GM12891 (cell line): ENCODE data around the gene GRK3.

Experiments
- DNase-seq: peaks from one replicate; pipeline ENCODE4 v3.0.0; 2011; ENCODE audit warnings: low spot score; ENCODE audit not compliant: insufficient read length
- FAIRE-seq: peaks from 2 replicates; lab custom pipeline; 2011; peaks lifted over from hg19 to GRCh38; lab: Jason Lieb, UNC
- PAX5 ChIP-seq: IDR thresholded peaks from 2 replicates; pipeline ENCODE4 v1.6.1; 2011; ENCODE audit warnings: low read length, moderate library complexity, mild to moderate bottlenecking; ENCODE audit not compliant: insufficient read depth, severe bottlenecking
- POLR2A ChIP-seq: IDR thresholded peaks from 2 replicates; pipeline ENCODE4 v1.6.1; 2011; ENCODE audit warnings: low read depth, low read length, control low read depth
- POLR2AphosphoS5 ChIP-seq: IDR thresholded peaks from 2 replicates; pipeline ENCODE4 v1.6.1; 2011; ENCODE audit warnings: low read depth, low read length, control low read depth
- POU2F2 ChIP-seq: IDR thresholded peaks from 2 replicates; pipeline ENCODE4 v1.6.1; 2011; ENCODE audit warnings: low read depth, mild to moderate bottlenecking, control low read depth, low read length, moderate library complexity
- SPI1 ChIP-seq: IDR thresholded peaks from 2 replicates; pipeline ENCODE4 v1.6.1; 2011; ENCODE audit warnings: low read depth, low read length, control low read depth
- TAF1 ChIP-seq: IDR thresholded peaks from 2 replicates; pipeline ENCODE4 v1.6.1; 2011; ENCODE audit warnings: low read depth, low read length, control low read depth

Gene GRK3

DNA sequence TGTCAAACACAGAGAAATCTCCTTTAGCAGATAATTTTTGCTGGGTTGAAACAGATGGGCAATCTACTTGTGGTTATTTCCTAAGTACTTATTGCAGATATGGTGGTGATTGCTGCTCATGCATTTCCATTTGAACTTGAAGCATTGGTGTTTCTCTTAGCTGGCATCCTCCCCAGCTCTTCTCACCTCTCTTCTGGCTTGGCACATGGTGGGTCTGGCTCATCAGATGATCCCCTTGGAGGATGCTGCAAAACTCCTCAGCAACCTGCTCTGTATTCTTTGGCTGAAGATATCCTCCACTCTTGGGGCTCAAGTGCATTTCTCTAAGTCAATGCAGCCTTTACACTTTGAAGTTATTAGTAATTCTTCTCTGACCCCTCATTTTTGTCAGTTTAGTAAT is 90.2 kb downstream of the GRK3 start:
- TF ChIP-seq TAF1, result no peak
- TF ChIP-seq POLR2A, result no peak
- no peak for TF ChIP-seq PAX5
- no peak for TF ChIP-seq SPI1
- no peak for TF ChIP-seq POU2F2
- no peak for TF ChIP-seq POLR2AphosphoS5
- FAIRE-seq (no peak), DNase-seq (no peak)

DNA sequence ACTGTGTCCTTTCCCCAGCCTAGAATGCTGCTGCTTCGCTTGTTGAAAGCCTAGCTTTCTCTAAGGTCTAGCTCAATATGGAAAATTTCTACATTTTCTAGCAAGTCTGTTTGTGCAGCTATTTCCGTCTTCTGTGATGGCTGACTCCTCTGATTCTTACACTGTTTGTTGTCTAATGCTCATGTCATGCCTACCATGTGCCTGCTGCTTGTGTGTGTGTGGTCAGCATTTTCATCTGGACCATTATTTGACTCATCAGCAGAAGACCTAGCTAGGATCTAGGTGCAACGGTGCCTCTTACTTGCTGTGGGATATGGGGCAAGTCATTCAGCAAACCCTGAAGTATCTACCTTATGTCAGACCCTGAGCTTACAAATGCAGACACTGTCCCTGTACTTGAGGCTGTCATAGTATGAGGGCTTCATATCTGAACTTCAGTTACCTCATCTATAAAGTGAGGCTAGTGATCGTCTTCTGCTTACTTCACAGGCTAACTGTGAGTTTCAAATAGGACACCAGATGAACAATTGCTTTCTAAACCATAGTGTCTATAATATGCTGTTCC is 91.0 kb downstream of the GRK3 start:
- no peak for TF ChIP-seq POLR2A
- TF ChIP-seq TAF1, result no peak
- no peak for TF ChIP-seq POLR2AphosphoS5
- no peak for TF ChIP-seq PAX5
- FAIRE-seq (peak; percentile 97), DNase-seq (no peak)

DNA sequence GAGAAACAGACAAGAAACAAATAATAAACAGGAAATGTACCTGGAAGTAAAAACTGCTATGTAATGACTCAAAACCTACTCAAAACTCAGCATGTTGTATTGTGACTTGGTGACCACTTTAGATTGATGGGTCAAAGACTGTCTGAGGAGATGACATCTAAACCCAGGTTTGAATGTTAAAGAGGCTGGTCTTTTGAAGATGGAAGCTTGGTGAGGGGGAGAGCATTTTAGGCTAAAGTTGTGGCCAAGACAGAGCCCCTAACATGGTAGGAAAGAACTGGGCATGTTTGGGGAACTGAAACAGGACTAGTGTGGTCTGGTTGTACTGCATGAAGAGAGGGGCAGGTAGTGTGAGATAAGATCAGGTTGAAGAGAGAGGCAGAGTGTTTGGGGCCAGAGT is 92.2 kb downstream of the GRK3 start:
- DNase-seq (no peak), FAIRE-seq (peak; percentile 98)
- peak; percentile 99 for TF ChIP-seq SPI1
- TF ChIP-seq POU2F2, result peak; percentile 62; the same call in 1 of the 2 replicates
- no peak for TF ChIP-seq POLR2AphosphoS5

DNA sequence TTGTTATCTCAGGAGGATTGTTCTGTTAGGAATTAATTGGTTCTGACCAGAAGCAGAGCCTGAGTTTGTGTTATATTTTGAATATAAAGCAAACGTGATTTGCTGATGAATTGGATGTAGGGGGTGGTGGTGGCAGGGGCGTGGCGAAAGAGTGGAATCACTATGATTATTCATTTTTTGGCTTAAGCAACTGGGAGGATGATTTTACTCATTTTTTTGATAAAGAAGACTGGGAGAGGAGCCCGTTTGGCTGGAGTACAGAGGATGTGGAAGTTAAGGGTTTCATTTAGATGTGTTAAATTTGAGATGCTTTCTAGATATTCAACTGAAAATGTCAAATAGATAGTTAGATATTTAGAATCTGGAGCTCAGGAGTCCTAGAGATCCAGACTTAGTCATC is 94.2 kb downstream of the GRK3 start:
- FAIRE-seq, result no peak
- DNase-seq, result no peak
- TF ChIP-seq POU2F2, result no peak
- TF ChIP-seq POLR2A, result no peak
- TF ChIP-seq POLR2AphosphoS5, result no peak
- no peak for TF ChIP-seq TAF1

DNA sequence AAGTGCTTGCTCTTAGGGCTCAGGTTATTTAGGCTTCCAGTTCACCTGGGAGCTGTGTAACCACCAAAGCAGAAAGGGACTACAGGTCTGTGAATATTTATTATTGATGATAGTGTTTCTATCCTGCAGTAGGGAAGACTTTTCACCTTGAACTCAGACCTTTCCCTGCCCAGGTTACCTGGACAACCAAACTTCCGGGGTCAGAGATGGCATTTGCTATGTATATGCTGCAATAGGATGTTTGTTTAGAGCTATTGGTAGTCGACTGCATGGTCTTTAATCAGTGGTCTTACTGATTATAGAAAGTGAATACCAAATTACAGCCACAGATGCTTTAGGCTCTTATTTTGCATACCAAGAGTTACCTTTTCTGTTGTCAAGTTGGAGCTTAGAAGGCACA is 94.9 kb downstream of the GRK3 start:
- DNase-seq (no peak), FAIRE-seq (peak; percentile 5)
- TF ChIP-seq PAX5 (no peak), TAF1 (no peak), SPI1 (no peak), POLR2AphosphoS5 (no peak), POLR2A (no peak), POU2F2 (no peak)

DNA sequence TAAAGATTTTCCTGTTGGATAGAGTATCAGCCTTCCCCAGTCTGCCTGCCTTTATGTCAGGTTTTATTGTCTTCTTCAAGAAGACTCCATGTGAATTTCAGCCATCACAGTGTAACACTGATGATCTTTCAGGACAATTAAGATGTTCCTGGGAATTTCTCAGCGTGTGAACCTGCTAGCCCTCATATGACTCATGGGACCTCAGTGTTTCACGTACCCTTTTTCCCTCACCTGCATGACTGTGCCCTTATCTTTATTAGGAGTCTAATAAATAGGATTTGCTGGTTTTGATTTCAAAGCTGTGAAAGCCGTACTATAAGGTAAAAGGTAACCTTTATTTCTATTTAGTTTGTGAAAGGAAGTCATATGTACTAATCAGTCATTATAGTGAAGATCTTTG is 95.9 kb downstream of the GRK3 start:
- FAIRE-seq (no peak), DNase-seq (no peak)
- TF ChIP-seq POLR2AphosphoS5 (no peak), POU2F2 (no peak), TAF1 (no peak), SPI1 (no peak)

DNA sequence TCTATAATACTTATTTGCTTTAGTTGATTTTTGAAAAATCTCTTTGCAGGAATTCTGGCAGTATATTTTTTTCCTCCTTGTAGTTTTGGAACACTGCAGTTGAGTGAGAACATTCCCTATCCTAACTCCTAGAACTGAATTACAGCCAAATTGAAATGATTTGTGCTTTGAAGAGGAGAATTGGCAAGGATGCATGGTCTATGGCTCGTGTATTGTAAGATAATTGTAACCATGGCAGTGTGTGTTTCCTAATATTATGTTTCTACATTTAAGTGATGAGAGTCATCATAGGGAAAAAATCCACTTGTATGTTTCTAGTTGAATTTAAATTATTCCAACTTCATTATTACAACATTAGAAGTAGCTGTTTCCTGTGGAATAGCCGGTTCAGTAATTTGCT is 96.6 kb downstream of the GRK3 start:
- TF ChIP-seq TAF1 (no peak), SPI1 (no peak), POLR2A (no peak), POLR2AphosphoS5 (no peak), PAX5 (no peak), POU2F2 (no peak)
- no peak for DNase-seq

DNA sequence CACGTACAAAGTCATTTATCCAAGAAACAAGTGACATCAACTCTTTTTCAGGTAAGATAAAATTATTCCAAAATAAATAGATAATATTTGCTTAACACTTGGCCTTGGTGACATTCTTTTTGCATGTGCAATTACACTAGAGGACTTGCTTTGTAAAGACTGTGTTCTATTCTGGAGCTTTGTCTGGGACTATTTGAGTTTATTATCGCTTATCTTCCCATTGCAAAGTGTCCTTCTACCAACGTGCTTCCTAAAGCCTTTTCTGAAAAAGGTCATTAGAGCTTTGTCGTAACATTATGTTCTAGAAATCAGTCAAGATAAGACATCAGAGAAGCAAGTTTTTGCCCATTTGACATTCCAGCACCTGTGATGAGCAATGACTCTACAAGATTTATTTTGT is 99.2 kb downstream of the GRK3 start:
- no peak for TF ChIP-seq POU2F2
- TF ChIP-seq SPI1, result no peak
- TF ChIP-seq TAF1, result no peak
- no peak for TF ChIP-seq POLR2AphosphoS5
- no peak for TF ChIP-seq PAX5
- no peak for TF ChIP-seq POLR2A
- FAIRE-seq (peak; percentile 31), DNase-seq (no peak)

More for the DNA sequence above, 96.6 kb downstream of the GRK3 start:
- no peak for FAIRE-seq

DNA sequence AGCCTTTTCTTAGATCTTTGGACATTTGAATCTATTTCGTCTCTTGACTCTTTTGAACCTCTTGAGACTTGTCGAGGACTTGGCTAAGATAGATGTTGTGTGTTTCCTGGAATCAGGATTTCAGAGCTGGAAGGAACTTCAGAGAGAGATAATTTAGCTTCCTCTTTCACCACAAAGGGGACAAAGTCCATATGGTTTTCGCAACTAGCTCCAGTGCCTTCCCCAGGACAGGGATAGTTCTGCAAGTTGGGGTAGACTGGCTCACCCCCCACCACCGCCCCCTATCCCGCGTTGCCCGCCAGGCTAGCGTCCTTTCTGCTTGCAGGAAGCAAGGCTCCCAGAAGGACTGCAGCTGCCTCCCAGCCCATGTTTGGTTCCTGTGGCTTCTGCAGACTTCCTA is 101.8 kb downstream of the GRK3 start:
- DNase-seq, result no peak
- TF ChIP-seq POLR2AphosphoS5 (no peak), TAF1 (no peak), POU2F2 (no peak)
- FAIRE-seq, result no peak

DNA sequence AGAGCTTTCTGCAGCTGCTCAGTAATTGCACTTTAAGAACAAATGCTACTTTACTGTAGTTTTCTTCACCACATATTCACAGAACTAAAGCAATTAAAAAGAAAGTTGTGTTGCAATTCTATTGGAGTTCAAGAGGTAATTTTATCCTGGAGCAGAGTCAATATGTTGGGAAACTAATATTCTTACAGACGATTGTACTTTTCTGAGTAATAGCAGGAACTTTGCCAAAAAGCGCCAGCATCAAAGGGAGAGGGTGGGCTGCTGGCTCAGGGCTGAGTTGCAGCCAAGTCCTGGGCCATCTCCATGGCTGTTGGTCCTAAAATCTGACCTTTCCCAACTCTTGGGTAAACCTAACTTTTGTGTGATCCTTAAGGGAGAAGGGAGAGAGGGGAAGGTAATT is 104.0 kb downstream of the GRK3 start:
- FAIRE-seq (no peak), DNase-seq (no peak)
- TF ChIP-seq SPI1, result no peak

DNA sequence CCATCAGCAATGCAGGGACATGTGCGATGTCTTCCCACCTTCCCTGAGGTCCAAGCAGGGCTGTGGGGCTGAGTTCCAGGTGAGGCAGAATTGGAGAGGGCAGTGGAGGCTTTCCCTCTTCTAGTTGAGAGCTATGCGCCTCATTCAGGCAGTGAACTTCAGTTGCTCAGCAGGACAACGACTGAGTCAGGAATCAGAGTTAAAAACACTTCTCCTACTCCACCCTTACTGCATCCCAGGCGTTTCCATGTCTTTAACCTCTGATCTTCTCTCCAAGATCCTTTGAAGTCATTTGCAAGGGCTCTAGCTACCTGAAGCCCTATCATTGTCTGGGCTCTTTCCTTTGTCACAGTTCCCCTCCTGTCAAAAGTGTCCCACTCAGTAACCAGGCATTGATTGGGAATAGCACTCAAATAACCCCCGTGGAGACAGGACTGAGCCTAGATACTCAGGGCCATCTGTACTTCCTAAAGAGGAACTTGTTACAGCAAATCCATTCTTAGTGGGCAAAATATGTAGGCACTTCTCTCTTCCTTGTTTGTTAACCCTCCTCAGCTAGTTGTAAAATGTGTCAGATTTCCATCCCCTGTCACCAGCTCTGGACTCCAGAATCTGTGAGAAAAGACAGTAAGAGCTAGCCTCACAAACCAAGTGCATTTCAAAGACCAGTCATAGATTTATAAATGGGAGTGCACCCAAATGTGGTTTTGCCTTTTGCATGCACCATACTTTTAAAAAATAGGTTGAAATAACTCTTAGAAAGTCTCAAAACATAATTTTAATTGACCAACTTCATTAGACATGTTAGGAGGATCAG is 105.0 kb downstream of the GRK3 start:
- DNase-seq (no peak), FAIRE-seq (no peak)
- no peak for TF ChIP-seq POU2F2
- no peak for TF ChIP-seq POLR2AphosphoS5
- TF ChIP-seq POLR2A, result no peak
- no peak for TF ChIP-seq SPI1
- TF ChIP-seq TAF1, result no peak
- no peak for TF ChIP-seq PAX5
